HCT116 (cell line): ENCODE data around the gene TRO.

Experiments
- ATF3 ChIP-seq: IDR thresholded peaks from 2 replicates; pipeline ENCODE4 v1.6.1; 2012
- CTCF ChIP-seq, 3 experiments: fragments of 200-600 bp in 1 of 3; sonication (generic) in 1 of 3; IDR thresholded peaks in 2 of 3; conservative IDR thresholded peaks in 1 of 3; 2 replicates each; pipeline ENCODE4 v1.5.1; 2012 to 2017; ENCODE audit warnings: low read depth in 2 of 3, low read length in 2 of 3, antibody characterized with exemption in 1 of 3, borderline replicate concordance in 1 of 3, control low read depth in 1 of 3, mild to moderate bottlenecking in 1 of 3, mixed read lengths in 1 of 3, mixed run types in 1 of 3, moderate library complexity in 1 of 3; ENCODE audit not compliant: insufficient read depth in 1 of 3
- JUND ChIP-seq: IDR thresholded peaks from 2 replicates; pipeline ENCODE4 v1.6.1; 2012
- MAX ChIP-seq: IDR thresholded peaks from 2 replicates; pipeline ENCODE4 v1.6.1; 2012
- POLR2A ChIP-seq: IDR thresholded peaks from 2 replicates; pipeline ENCODE4 v1.7.0; 2011; ENCODE audit warnings: borderline replicate concordance; ENCODE audit not compliant: insufficient read depth, insufficient read length; ENCODE audit errors: extremely low read depth
- RAD21 ChIP-seq: IDR thresholded peaks from 2 replicates; pipeline ENCODE4 v1.6.1; 2012; ENCODE audit warnings: low read depth, mild to moderate bottlenecking
- SIN3A ChIP-seq: IDR thresholded peaks from 2 replicates; pipeline ENCODE4 v1.6.1; 2012; ENCODE audit warnings: low read depth
- ZFX ChIP-seq: fragments of 450-650 bp; IDR thresholded peaks from 2 replicates; pipeline ENCODE4 v1.6.1; 2017

DNA sequence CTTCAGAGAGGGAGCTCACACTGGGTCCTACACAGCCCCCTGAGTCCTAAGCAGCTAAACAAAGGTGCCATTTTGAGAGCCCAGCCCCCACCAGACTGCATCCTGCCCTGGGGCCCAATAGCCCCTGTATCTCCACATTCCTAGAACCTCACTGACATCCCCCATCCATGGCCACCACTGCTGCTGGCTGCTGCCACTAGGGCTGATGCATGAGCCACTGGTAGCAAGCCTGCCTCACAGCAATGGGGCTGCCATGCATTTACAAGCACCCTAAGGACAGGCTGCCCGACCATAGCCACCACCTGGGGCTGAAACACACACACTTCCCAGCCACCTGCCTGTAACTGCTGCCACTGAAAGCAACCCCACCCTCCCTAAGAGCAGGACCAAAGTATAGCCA, 26.5 kb upstream of the TRO start:
- TF ChIP-seq CTCF (IDR thresholded peaks at IDR 0.05 in 2 of 3, conservative IDR thresholded peaks at IDR 0.05 in 1 of 3; ENCODE audit: borderline replicate concordance in 1 of 3, insufficient read depth in 1 of 3, low read depth in 2 of 3, low read length in 2 of 3) (no peak), ATF3 (no peak), SIN3A (no peak), RAD21 (no peak), MAX (no peak), POLR2A (no peak), ZFX (no peak), JUND (no peak)
